Stimulated activated CD8-positive, alpha-beta memory T cell treated with anti-CD3 and anti-CD28 coated beads, Interleukin-7, amount 100 ng/mL, for 24 hours (primary cell): ENCODE results near the gene SYDE2.

ENCODE experiments used
- DNase-seq: peaks from one replicate; pipeline ENCODE4 v3.0.0-alpha.2; 2020; ENCODE audit warnings: low read depth

Gene SYDE2

DNA sequence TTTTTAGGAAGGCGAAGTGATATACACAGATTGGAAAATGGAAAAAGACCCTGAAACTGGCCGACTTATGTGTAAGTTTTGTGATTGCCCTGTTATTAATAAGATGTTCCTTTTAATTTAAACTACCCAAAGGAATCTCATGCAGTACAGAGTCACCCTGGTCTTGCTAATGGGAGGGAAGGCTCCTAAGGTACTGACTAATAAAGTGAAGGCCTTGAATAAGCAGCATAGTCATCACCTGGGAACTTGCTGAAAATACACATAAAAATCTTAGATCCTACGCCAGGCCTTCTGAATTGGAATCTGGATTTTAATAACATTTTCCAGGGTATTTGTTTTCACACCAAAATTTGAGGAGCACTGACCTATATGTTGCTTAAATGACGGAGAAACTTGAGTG, 79.1 kb downstream of the SYDE2 start:
- DNase-seq = no peak

DNA sequence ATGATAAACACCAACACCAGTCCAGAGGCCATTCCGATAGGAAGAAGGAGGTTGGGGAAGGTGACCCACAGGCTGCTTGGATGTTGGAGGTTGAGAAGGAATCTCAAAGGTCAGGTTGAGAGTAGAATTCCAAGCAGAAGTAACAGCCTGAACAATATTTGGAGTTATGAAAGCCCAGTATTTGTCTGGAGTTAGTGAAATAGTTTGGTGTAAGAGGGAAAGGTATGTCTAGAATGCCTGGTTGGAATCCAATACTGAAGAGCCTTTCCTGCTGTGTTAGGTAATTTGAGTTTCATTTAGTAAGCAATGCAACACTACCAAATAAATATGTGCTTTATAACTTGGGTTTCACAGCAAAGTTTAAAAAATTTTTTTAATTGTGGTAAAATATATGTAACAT, 82.1 kb downstream of the SYDE2 start:
- DNase-seq = no peak

DNA sequence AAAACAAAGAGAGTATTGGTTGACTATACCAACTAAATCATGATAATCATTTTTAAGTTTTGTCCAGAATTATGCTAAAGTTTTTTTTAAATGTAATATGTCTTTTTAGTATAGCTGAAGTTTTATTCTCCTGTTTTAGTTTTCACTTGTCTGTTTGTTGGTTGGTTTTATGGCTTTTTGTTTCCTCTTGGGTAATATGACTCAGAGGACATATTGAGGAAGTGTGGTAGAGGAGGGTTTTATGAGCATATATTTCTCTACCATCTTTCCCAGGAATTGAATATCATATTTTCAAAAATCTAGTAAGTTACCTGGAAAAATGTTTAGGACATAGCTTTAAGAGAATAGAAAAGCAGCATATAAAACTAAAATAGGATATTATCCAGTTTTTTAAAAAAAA, 84.0 kb downstream of the SYDE2 start:
- DNase-seq = no peak

DNA sequence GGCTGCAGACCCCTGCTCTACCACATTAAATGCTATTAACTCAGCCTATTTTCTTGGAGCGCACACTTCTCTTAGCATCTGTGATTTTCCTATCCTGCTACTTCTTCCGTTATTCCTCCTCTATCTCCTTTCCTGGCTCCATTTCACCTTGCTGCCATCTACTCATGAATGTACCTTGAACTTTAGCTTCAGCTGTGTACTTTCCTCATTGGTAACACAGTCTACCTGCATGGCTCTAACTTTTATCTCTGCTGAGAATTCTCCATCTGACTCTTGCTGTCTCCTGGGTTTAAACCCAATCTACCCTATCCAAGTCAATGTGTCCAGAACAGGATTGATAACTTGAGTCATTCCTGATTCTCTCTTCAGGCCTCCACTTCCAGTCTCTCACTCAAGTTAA, 84.9 kb downstream of the SYDE2 start:
- DNase-seq = no peak

DNA sequence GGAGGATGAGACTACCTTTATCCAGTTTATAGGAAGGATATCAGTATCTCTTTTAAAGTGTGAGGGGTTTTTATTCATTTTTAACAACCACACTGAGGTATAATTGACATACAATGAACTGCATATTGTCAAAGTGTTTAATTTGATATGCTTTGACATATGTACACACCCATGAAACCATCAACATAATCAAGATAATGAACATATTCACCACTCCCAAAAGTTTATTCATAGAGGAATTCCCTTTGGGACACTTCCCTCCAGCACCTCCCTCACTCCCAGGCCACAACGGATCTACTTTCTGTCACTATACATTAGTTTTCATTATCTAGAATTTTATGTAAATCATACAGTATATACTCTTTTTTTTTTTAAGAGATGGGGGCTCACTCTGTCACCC, 89.1 kb downstream of the SYDE2 start:
- DNase-seq = no peak

DNA sequence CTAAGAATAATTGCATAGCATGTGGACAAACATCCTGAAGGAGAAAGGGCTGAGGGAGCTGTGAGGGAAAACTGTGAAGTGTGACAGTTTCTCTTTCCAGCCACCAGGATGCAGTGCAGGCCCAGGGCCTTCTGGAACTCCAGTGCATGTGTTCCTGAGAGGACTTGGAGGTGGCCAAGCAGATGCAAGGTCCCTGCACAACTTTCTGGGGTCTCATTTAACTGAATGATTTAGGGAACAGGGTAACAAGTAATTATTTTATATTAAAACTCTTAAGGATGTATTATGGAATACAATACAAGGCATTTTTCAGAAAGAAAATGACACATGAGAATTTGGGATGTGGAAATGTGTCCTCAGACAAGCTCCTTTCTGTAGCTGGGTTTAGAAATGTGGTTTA, 91.3 kb downstream of the SYDE2 start:
- no peak for DNase-seq
